Activated CD8-positive, alpha-beta T cell treated with anti-CD3 and anti-CD28 coated beads for 36 hours (primary cell): ENCODE measurements around the gene WDR43. TPM values are rescaled to one million over a fixed set of nuclear protein-coding genes. Genes with fewer than 3 reads are reported as not detected.

Experiments used
- ATAC-seq: fragments of 200-7000 bp; cut with Tn5 transposase; one replicate; pipeline ENCODE4 v1.10.0; 2021; ENCODE audit warnings: mild to moderate bottlenecking, moderate library complexity
- CTCF ChIA-PET: fragments of 350-600 bp; sonication (Branson Sonifier 250); formaldehyde crosslinking; loops from one replicate; lab custom pipeline; 2021; ENCODE audit warnings: antibody characterized with exemption; lab: Charles Lee
- POLR2A ChIA-PET: fragments of 350-600 bp; sonication (Branson Sonifier 250); formaldehyde crosslinking; loops from one replicate; lab custom pipeline; 2021; ENCODE audit warnings: antibody characterized with exemption; lab: Charles Lee
- DNase-seq: peaks from one replicate; pipeline ENCODE4 v3.0.0-alpha.2; 2020
- H3K27ac Mint-ChIP-seq: one replicate; pipeline ENCODE4 v1.8.0; 2021; ENCODE audit warnings: mild to moderate bottlenecking, mixed read lengths
- H3K27me3 Mint-ChIP-seq: one replicate; pipeline ENCODE4 v1.8.0; 2021; ENCODE audit warnings: mixed read lengths
- H3K36me3 Mint-ChIP-seq: one replicate; pipeline ENCODE4 v1.8.0; 2021; ENCODE audit warnings: low read depth, mixed read lengths
- H3K4me1 Mint-ChIP-seq: one replicate; pipeline ENCODE4 v1.8.0; 2021; ENCODE audit warnings: low read depth, mixed read lengths
- H3K4me3 Mint-ChIP-seq: one replicate; pipeline ENCODE4 v1.8.0; 2021; ENCODE audit warnings: mild to moderate bottlenecking, moderate library complexity, mixed read lengths
- H3K9me3 Mint-ChIP-seq: one replicate; pipeline ENCODE4 v1.8.0; 2021; ENCODE audit warnings: mixed read lengths
- CTCF ChIP-seq: fragments of 200-600 bp; IDR thresholded peaks from one replicate; pipeline ENCODE4 v1.8.0; 2022; ENCODE audit warnings: antibody characterized with exemption, mild to moderate bottlenecking
- intact Hi-C: fragments of 100-400 bp; cut with micrococcal nuclease; formaldehyde crosslinking; loops from one replicate; pipeline ENCODE4 v1.10.0; 2022
- total RNA-seq, 2 experiments: library from RNA; stranded (reverse); gene quantifications; one replicate each; pipeline ENCODE4 v1.2.3, GENCODE V29; 2021

Gene WDR43
- total RNA-seq, 2 experiments from 2014 or later: 121 to 129 TPM

GRCh38 chr2:28948160-28948559 is 53.7 kb downstream of the WDR43 start:
- DNase-seq (no peak), ATAC-seq (no peak)
- Mint-ChIP-seq H3K4me1 (peaks cover 5% of the 10 kb centered on the region), H3K9me3 (peaks cover 3% of the 10 kb centered on the region), H3K27me3 (no peaks in the 10 kb centered on the region), H3K4me3 (no peak overlapping the region), H3K36me3 (peaks cover 50% of the 10 kb centered on the region), H3K27ac (no peak overlapping the region)
- POLR2A ChIA-PET: no interaction called here
- CTCF ChIA-PET: interaction anchor here (2.0 kb wide), 1 partner anchor 10 kb away, joined by 5 read pairs; no protein-coding TSS in a partner anchor
- no peak for TF ChIP-seq CTCF
- intact Hi-C loops: no loop called here

DNA sequence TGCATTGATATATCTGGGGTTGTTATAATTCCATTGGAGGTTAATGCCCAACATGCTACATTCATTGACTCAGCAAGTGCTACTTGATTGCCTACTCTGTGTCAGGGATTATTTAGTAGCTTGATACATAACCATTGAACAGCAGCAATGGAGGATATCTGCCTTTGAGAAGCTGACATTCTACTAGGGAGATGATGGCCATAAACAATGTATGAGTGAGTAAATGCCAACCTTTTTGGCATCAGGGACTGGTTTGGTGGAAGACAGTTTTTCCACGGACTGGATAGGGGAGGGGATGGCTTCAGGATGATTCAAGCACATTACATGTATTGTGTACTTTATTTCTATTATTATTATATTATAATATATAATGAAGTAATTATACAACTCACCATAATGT is 54.7 kb downstream of the WDR43 start:
- Mint-ChIP-seq H3K4me3 (no peak overlapping the region), H3K4me1 (peaks cover 5% of the 10 kb centered on the region), H3K36me3 (peaks cover 40% of the 10 kb centered on the region), H3K27me3 (no peaks in the 10 kb centered on the region), H3K9me3 (peaks cover 3% of the 10 kb centered on the region), H3K27ac (no peak overlapping the region)
- intact Hi-C loops: no loop called here
- DNase-seq (no peak), ATAC-seq (no peak)
- CTCF ChIA-PET: interaction anchor here (1.2 to 2.0 kb wide), 2 partner anchors 11 to 128 kb away, joined by 3 to 5 read pairs; no protein-coding TSS in a partner anchor
- TF ChIP-seq CTCF: no peak
- POLR2A ChIA-PET: interaction anchor here (0.8 to 1.3 kb wide), 3 partner anchors 10 to 261 kb away, joined by 3 to 4 read pairs (median 3); no protein-coding TSS in a partner anchor

DNA sequence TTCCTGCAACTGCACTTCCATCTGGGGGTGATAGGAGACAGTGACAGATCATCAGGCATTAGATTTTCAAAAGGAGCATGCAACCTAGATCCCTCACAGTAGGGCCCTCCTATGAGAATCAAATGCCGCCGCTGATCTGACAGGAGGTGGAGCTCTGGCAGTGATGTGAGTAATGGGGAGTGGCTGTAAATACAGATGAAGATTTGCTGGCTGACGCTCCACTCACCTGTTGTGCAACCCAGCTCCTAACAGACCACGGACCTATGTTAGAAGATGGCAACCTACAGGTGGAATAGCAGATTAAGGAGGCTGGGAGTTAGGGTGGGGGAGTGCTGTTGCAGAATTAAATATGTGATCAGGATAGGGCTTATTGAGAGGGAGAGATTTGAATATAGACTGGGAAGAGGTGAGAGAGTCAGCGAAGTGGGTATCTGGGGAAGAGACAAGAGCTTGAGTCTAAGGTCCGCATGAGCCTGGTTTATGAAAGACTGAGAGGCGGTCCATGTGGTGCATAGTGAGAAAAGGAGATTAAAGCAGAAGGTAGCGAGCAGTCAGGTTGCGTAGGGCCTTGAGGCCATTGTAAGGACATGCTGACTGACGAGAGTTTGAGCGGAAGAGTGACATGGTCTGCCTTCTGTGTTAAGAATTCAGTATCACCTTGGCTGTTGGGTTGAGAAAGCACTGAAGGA is 55.3 kb downstream of the WDR43 start:
- Mint-ChIP-seq H3K36me3 (peaks cover 36% of the 10 kb centered on the region), H3K27ac (no peak overlapping the region), H3K27me3 (no peaks in the 10 kb centered on the region), H3K4me3 (no peak overlapping the region), H3K9me3 (peaks cover 3% of the 10 kb centered on the region), H3K4me1 (peaks cover 5% of the 10 kb centered on the region)
- POLR2A ChIA-PET: interaction anchor here (0.8 to 1.3 kb wide), 4 partner anchors 9 to 261 kb away, joined by 3 to 4 read pairs (median 4); no protein-coding TSS in a partner anchor
- DNase-seq: no peak
- no peak for ATAC-seq
- no peak for TF ChIP-seq CTCF
- CTCF ChIA-PET: interaction anchor here (1.2 to 2.0 kb wide), 2 partner anchors 12 to 129 kb away, joined by 3 to 5 read pairs; no protein-coding TSS in a partner anchor
- intact Hi-C loops: loop anchor here (5.0 kb wide), 1 partner anchor 127 kb away; no protein-coding TSS in a partner anchor

DNA sequence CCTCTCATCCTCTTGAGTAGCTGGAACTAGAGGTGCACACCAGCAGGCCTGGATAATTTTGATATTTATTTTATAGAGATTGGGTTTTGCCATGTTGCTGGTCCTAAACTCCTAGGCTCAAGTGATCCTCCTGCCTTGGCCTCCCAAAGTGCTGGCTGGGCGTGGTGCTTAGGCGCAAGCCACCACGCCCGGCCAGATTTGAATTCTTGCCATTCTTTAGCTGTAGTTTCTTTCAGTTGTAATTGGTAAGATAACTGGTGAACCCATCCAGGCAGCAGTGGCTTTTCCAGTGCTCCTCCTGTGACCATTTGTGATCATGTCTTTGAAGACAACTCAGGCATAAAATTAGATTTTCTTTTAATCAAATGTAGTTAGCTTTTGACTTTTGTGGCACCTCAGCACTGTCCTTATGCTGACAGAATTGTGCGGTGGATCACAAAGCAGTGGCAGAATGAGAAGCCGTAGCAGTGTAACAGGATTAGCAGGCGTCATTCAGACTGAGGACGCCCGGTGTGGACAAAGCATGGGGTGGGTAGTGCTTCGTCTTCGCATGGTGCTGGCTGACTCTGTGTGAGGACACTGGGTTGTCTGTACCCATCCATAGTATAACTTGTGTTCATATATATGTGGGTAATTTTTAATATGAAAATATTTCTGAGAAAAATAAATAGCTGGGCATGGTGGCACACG is 56.6 kb downstream of the WDR43 start:
- TF ChIP-seq CTCF: no peak
- no peak for DNase-seq
- Mint-ChIP-seq H3K36me3 (peaks cover 27% of the 10 kb centered on the region), H3K4me3 (no peak overlapping the region), H3K27me3 (no peaks in the 10 kb centered on the region), H3K4me1 (peaks cover 5% of the 10 kb centered on the region), H3K9me3 (peaks cover 3% of the 10 kb centered on the region), H3K27ac (no peak overlapping the region)
- intact Hi-C loops: loop anchor here (5.0 kb wide), 1 partner anchor 129 kb away; no protein-coding TSS in a partner anchor
- ATAC-seq: no peak
- ChIA-PET CTCF (no interaction called here), POLR2A (interaction anchor here (0.6 to 1.0 kb wide), 3 partner anchors 41 to 242 kb away, joined by 3 to 4 read pairs (median 4); no protein-coding TSS in a partner anchor)
